ACC112 (cell line): ENCODE data around the gene MRGPRE.

Experiments
- H2AFZ ChIP-seq: fragments of 200-600 bp; sonication (generic); one replicate; pipeline ENCODE4 v1.6.0; 2017; ENCODE audit warnings: antibody characterized with exemption, low read length; ENCODE audit not compliant: unreplicated experiment
- H3K27ac ChIP-seq: fragments of 200-600 bp; sonication (generic); 2 replicates; pipeline ENCODE4 v1.5.1; 2014; ENCODE audit warnings: low read depth, mild to moderate bottlenecking, antibody characterized with exemption, low read length, moderate library complexity
- H3K27me3 ChIP-seq: fragments of 200-600 bp; sonication (generic); 2 replicates; pipeline ENCODE4 v1.6.1; 2014; ENCODE audit warnings: mild to moderate bottlenecking, antibody characterized with exemption, low read length, moderate library complexity, mixed read lengths; ENCODE audit not compliant: insufficient read depth
- H3K36me3 ChIP-seq: fragments of 200-600 bp; sonication (generic); 2 replicates; pipeline ENCODE4 v1.6.1; 2016; ENCODE audit warnings: mild to moderate bottlenecking, antibody characterized with exemption, low read length, moderate library complexity, mixed read lengths; ENCODE audit not compliant: insufficient read depth
- H3K4me1 ChIP-seq: fragments of 200-600 bp; sonication (generic); one replicate; pipeline ENCODE4 v1.6.1; 2016; ENCODE audit warnings: low read length, mixed read lengths; ENCODE audit not compliant: insufficient read depth, unreplicated experiment, control insufficient read depth
- H3K4me3 ChIP-seq: fragments of 200-600 bp; sonication (generic); 2 replicates; pipeline ENCODE4 v1.5.1; 2014; ENCODE audit warnings: mild to moderate bottlenecking, low read depth, low read length
- H3K79me2 ChIP-seq: fragments of 200-600 bp; sonication (generic); one replicate; pipeline ENCODE4 v1.6.0; 2016; ENCODE audit warnings: low read length; ENCODE audit not compliant: control insufficient read depth, unreplicated experiment, insufficient read depth

The MRGPRE gene

GRCh38 chr11:3193373-3194015, 38.7 kb downstream of the MRGPRE start:
- Histone ChIP-seq H3K4me1 (no peaks in the 10 kb centered on the region), H3K27ac (no peak overlapping the region), H3K79me2 (no peaks in the 10 kb centered on the region), H3K4me3 (no peak overlapping the region), H3K27me3 (no peaks in the 10 kb centered on the region; the same call in 1 of the 2 replicates), H2AFZ (no peak overlapping the region), H3K36me3 (no peaks in the 10 kb centered on the region)

- H3K4me3 ChIP-seq: no peak overlapping the region
- H3K27me3 ChIP-seq: peaks cover 4% of the 10 kb centered on the region; the same call in 1 of the 2 replicates
- no peak overlapping the region for H3K27ac ChIP-seq
- H3K79me2 ChIP-seq: no peaks in the 10 kb centered on the region
- no peaks in the 10 kb centered on the region for H3K4me1 ChIP-seq
- no peak overlapping the region for H2AFZ ChIP-seq
- H3K36me3 ChIP-seq: no peaks in the 10 kb centered on the region
These were observed 39.5 kb downstream of the MRGPRE start for GRCh38 chr11:3192511-3193372.

GRCh38 chr11:3191586-3192324, 40.5 kb downstream of the MRGPRE start:
- H3K4me3 ChIP-seq: no peak overlapping the region
- H3K4me1 ChIP-seq: no peaks in the 10 kb centered on the region
- H3K79me2 ChIP-seq: no peaks in the 10 kb centered on the region
- no peaks in the 10 kb centered on the region for H3K36me3 ChIP-seq
- peaks cover 14% of the 10 kb centered on the region for H3K27me3 ChIP-seq
- no peak overlapping the region for H3K27ac ChIP-seq
- H2AFZ ChIP-seq: no peak overlapping the region

- no peaks in the 10 kb centered on the region for H3K36me3 ChIP-seq
- H3K27me3 ChIP-seq: peaks cover 17% of the 10 kb centered on the region
- H2AFZ ChIP-seq: no peak overlapping the region
- no peaks in the 10 kb centered on the region for H3K4me1 ChIP-seq
- no peak overlapping the region for H3K4me3 ChIP-seq
- no peak overlapping the region for H3K27ac ChIP-seq
- H3K79me2 ChIP-seq: no peaks in the 10 kb centered on the region
These were observed 41.6 kb downstream of the MRGPRE start for GRCh38 chr11:3190600-3190999.

GRCh38 chr11:3189886-3190583, 42.2 kb downstream of the MRGPRE start:
- Histone ChIP-seq H3K4me3 (no peak overlapping the region), H3K4me1 (no peaks in the 10 kb centered on the region), H3K36me3 (no peaks in the 10 kb centered on the region), H3K27me3 (peaks cover 17% of the 10 kb centered on the region), H2AFZ (no peak overlapping the region), H3K79me2 (no peaks in the 10 kb centered on the region), H3K27ac (no peak overlapping the region)

GRCh38 chr11:3189196-3189843, 42.9 kb downstream of the MRGPRE start:
- no peak overlapping the region for H3K27ac ChIP-seq
- H3K36me3 ChIP-seq: no peaks in the 10 kb centered on the region
- no peaks in the 10 kb centered on the region for H3K4me1 ChIP-seq
- no peak overlapping the region for H3K4me3 ChIP-seq
- no peak overlapping the region for H2AFZ ChIP-seq
- H3K27me3 ChIP-seq: peaks cover 17% of the 10 kb centered on the region
- no peaks in the 10 kb centered on the region for H3K79me2 ChIP-seq

GRCh38 chr11:3188496-3189195, 43.6 kb downstream of the MRGPRE start:
- Histone ChIP-seq H3K4me1 (no peaks in the 10 kb centered on the region), H3K27ac (no peak overlapping the region), H2AFZ (no peak overlapping the region), H3K27me3 (peaks cover 17% of the 10 kb centered on the region), H3K4me3 (no peak overlapping the region), H3K79me2 (no peaks in the 10 kb centered on the region), H3K36me3 (no peaks in the 10 kb centered on the region)

- H3K36me3 ChIP-seq: no peaks in the 10 kb centered on the region
- no peak overlapping the region for H3K27ac ChIP-seq
- H3K27me3 ChIP-seq: peaks cover 17% of the 10 kb centered on the region
- H3K4me3 ChIP-seq: no peak overlapping the region
- no peak overlapping the region for H2AFZ ChIP-seq
- no peaks in the 10 kb centered on the region for H3K79me2 ChIP-seq
- no peaks in the 10 kb centered on the region for H3K4me1 ChIP-seq
These were observed 45.9 kb downstream of the MRGPRE start for GRCh38 chr11:3186166-3186953.

GRCh38 chr11:3184732-3185347, 47.4 kb downstream of the MRGPRE start:
- Histone ChIP-seq H3K79me2 (no peaks in the 10 kb centered on the region), H3K27ac (no peak overlapping the region), H3K36me3 (no peaks in the 10 kb centered on the region), H3K4me3 (no peak overlapping the region), H3K27me3 (peaks cover 17% of the 10 kb centered on the region), H2AFZ (no peak overlapping the region), H3K4me1 (no peaks in the 10 kb centered on the region)
